DND-41 (cell line): Measurements from ENCODE around the gene PTPRD.

ENCODE experiments used
- CTCF ChIP-seq: IDR thresholded peaks from 2 replicates; pipeline ENCODE4 v1.5.1; 2012; ENCODE audit warnings: borderline replicate concordance, low read length, moderate library complexity, mild to moderate bottlenecking; ENCODE audit not compliant: poor library complexity, severe bottlenecking; ENCODE audit errors: extremely low read depth
- EZH2 ChIP-seq: IDR thresholded peaks from 3 replicates; pipeline ENCODE4 v1.6.1; 2012; ENCODE audit warnings: borderline replicate concordance, low read depth, mild to moderate bottlenecking, moderate library complexity, low read length, inconsistent platforms; ENCODE audit not compliant: severe bottlenecking

GRCh38 chr9:8560560-8561525 is 2052.0 kb downstream of the PTPRD start:
- TF ChIP-seq EZH2 (no peak), CTCF (no peak)
